Panc1 (cell line): ENCODE measurements around the gene EPHB2. TPM values are rescaled to one million over a fixed set of nuclear protein-coding genes. Genes with fewer than 3 reads are reported as not detected.

ENCODE experiments used
- ATAC-seq: fragments of 200-7000 bp; cut with Tn5 transposase; 2 replicates; pipeline ENCODE4 v1.9.1; 2020; ENCODE audit warnings: mild to moderate bottlenecking, moderate library complexity
- BruUV-seq: library from RNA; stranded (reverse); fragments of 400-500 nt; replicated peaks from 2 replicates; lab custom pipeline; 2021; lab: Mats Ljungman, UMichigan
- CTCF ChIA-PET: fragments of 300-600 bp; sonication (Branson Sonifier 250); formaldehyde crosslinking; loops from one replicate; lab custom pipeline; 2022; ENCODE audit warnings: antibody characterized with exemption; lab: Charles Lee
- POLR2A ChIA-PET: fragments of 300-600 bp; sonication (Branson Sonifier 250); formaldehyde crosslinking; loops from one replicate; lab custom pipeline; 2022; ENCODE audit warnings: antibody characterized with exemption; lab: Charles Lee
- DNase-seq: peaks from one replicate; pipeline ENCODE4 v3.0.0-alpha.2; 2010; ENCODE audit warnings: low read depth, low spot score
- H3K27ac ChIP-seq: 2 replicates; pipeline ENCODE4 v1.5.1; 2011; ENCODE audit warnings: mild to moderate bottlenecking, low read length, inconsistent platforms
- H3K27me3 ChIP-seq: fragments of 200-500 bp; sonication (Bioruptor generic); 2 replicates; pipeline ENCODE4 v1.6.0; 2014; ENCODE audit warnings: low read length, inconsistent platforms; ENCODE audit not compliant: control insufficient read depth, insufficient read depth
- H3K36me3 ChIP-seq: fragments of 200-500 bp; sonication (Bioruptor generic); 2 replicates; pipeline ENCODE4 v1.5.1; 2014; ENCODE audit warnings: inconsistent platforms, mild to moderate bottlenecking, low read length, moderate library complexity; ENCODE audit not compliant: control insufficient read depth, insufficient read depth
- H3K4me1 ChIP-seq: 2 replicates; pipeline ENCODE4 v1.5.1; 2011; ENCODE audit warnings: inconsistent platforms, mild to moderate bottlenecking, low read length, moderate library complexity; ENCODE audit not compliant: control insufficient read depth, insufficient read depth
- H3K4me3 ChIP-seq, 2 experiments: 2 replicates each; pipeline ENCODE4 v1.5.1; 2011 to 2012; ENCODE audit warnings: low read depth in 2 of 2, low read length in 2 of 2, mild to moderate bottlenecking in 2 of 2, inconsistent platforms in 1 of 2, moderate library complexity in 1 of 2
- H3K9me3 ChIP-seq: fragments of 200-500 bp; sonication (Bioruptor generic); 2 replicates; pipeline ENCODE4 v1.5.1; 2014; ENCODE audit warnings: low read depth, mild to moderate bottlenecking, inconsistent platforms, low read length, moderate library complexity; ENCODE audit not compliant: control insufficient read depth, insufficient read depth
- POLR2AphosphoS5 ChIP-seq: IDR thresholded peaks from 2 replicates; pipeline ENCODE4 v1.6.1; 2012; ENCODE audit warnings: mild to moderate bottlenecking, low read depth, low read length, moderate library complexity
- REST ChIP-seq, 2 experiments: IDR thresholded peaks; 2 replicates each; pipeline ENCODE4 v1.6.1; 2011 to 2012; ENCODE audit warnings: low read depth in 2 of 2, control low read depth in 1 of 2, low read length in 1 of 2, mild to moderate bottlenecking in 1 of 2, moderate library complexity in 1 of 2; ENCODE audit not compliant: insufficient read depth in 1 of 2
- SIN3A ChIP-seq: IDR thresholded peaks from 2 replicates; pipeline ENCODE4 v1.6.1; 2012; ENCODE audit warnings: low read depth, mild to moderate bottlenecking, low read length, moderate library complexity, borderline replicate concordance; ENCODE audit not compliant: insufficient read depth
- TCF7L2 ChIP-seq: IDR thresholded peaks from 2 replicates; pipeline ENCODE4 v1.6.1; 2011; ENCODE audit warnings: mild to moderate bottlenecking, low read depth, low read length, inconsistent platforms
- in situ Hi-C: cut with HindIII; loops from 2 replicates; pipeline ENCODE4 v1.10.0; 2016; ENCODE audit warnings: low sequenced_read_pairs, low pct_unique_long_range_greater_than_20kb
- intact Hi-C: fragments of 100-400 bp; cut with micrococcal nuclease; formaldehyde crosslinking; loops from one replicate; pipeline ENCODE4 v1.10.0; 2022; ENCODE audit not compliant: unreplicated experiment
- total RNA-seq: library from RNA; stranded (reverse); gene quantifications from one replicate; pipeline ENCODE4 v1.2.1, GENCODE V29; 2021; ENCODE audit not compliant: unreplicated experiment
- TF ChIP-seq, protein P1 (sequence below): fragments of 450-650 bp; IDR thresholded peaks from 2 replicates; pipeline ENCODE4 v1.5.1; 2017; ENCODE audit warnings: mild to moderate bottlenecking

EPHB2 gene
- total RNA-seq, 1 experiment from 2014 or later: 29.0 TPM

DNA sequence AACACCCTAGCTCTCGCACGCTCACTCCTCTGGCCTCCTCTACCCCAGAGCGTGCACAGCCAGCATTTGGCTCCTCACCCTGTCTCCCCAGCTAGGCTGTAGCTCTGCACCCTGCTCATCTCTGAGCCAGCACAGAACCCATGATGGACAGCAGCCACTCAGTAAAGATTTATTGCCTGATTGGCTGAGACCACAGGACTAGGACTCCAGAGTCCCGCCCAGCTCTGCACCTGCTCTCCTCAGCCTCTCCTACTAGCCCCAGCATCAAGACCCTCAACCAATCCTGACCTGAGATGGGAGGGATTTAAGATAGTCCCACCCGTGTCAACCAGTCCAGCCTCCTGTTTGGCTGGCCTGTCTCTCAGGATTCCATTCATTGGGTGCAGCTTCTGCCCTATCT lies 48.3 kb upstream of the EPHB2 start:
- Histone ChIP-seq H3K9me3 (no peaks in the 10 kb centered on the region), H3K4me1 (no peaks in the 10 kb centered on the region; the same call in 1 of the 2 replicates), H3K27ac (no peak overlapping the region), H3K36me3 (no peaks in the 10 kb centered on the region), H3K4me3 (no peak overlapping the region), H3K27me3 (no peaks in the 10 kb centered on the region)
- ATAC-seq (peak; percentile 41), DNase-seq (no peak)
- in situ Hi-C loops: no loop called here
- ChIA-PET POLR2A (no interaction called here), CTCF (interaction anchor here (0.6 kb wide), 1 partner anchor 8 kb away, joined by 3 read pairs; no protein-coding TSS in a partner anchor)
- BruUV-seq: no TSS peak
- intact Hi-C loops: no loop called here
- TF ChIP-seq, protein P1, sequence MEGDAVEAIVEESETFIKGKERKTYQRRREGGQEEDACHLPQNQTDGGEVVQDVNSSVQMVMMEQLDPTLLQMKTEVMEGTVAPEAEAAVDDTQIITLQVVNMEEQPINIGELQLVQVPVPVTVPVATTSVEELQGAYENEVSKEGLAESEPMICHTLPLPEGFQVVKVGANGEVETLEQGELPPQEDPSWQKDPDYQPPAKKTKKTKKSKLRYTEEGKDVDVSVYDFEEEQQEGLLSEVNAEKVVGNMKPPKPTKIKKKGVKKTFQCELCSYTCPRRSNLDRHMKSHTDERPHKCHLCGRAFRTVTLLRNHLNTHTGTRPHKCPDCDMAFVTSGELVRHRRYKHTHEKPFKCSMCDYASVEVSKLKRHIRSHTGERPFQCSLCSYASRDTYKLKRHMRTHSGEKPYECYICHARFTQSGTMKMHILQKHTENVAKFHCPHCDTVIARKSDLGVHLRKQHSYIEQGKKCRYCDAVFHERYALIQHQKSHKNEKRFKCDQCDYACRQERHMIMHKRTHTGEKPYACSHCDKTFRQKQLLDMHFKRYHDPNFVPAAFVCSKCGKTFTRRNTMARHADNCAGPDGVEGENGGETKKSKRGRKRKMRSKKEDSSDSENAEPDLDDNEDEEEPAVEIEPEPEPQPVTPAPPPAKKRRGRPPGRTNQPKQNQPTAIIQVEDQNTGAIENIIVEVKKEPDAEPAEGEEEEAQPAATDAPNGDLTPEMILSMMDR: no peak
- TF ChIP-seq TCF7L2 (no peak), REST (IDR thresholded peaks at IDR 0.05; ENCODE audit: insufficient read depth in 1 of 2, low read depth in 2 of 2, low read length in 1 of 2) (no peak), SIN3A (no peak), POLR2AphosphoS5 (no peak)

DNA sequence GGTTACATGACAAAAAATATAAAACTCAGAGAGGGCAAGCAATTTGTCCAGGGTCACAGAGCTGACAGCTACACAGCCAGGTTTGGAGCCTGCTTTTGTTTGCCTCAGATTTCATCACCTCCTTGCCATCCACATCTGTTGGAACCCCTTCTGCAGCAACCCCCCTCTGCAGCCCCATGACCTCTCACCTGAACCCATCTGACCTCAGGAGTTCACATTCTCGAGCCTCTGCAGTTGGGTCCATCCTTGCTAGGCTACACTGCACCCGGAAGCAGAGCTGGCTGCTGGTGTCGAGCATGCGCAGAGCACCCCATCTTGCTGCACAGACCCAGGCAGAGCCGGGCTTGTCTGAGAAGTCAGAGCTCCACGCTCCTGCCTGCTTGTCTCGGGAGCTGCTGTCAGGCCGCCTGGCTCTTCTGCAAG lies 47.6 kb upstream of the EPHB2 start:
- CTCF ChIA-PET: interaction anchor here (0.7 kb wide), 1 partner anchor 202 kb away, joined by 5 read pairs; no protein-coding TSS in a partner anchor
- TF ChIP-seq SIN3A (no peak), POLR2AphosphoS5 (no peak), TCF7L2 (no peak)
- Histone ChIP-seq H3K9me3 (no peaks in the 10 kb centered on the region), H3K4me3 (no peak overlapping the region), H3K36me3 (no peaks in the 10 kb centered on the region), H3K4me1 (no peaks in the 10 kb centered on the region; the same call in 1 of the 2 replicates), H3K27ac (no peak overlapping the region), H3K27me3 (no peaks in the 10 kb centered on the region)
- DNase-seq (no peak), ATAC-seq (no peak)
- in situ Hi-C loops: no loop called here
- POLR2A ChIA-PET: no interaction called here
- intact Hi-C loops: no loop called here
- no TSS peak for BruUV-seq

- Histone ChIP-seq H3K36me3 (no peaks in the 10 kb centered on the region), H3K9me3 (no peaks in the 10 kb centered on the region), H3K4me3 (no peak overlapping the region), H3K27me3 (no peaks in the 10 kb centered on the region), H3K27ac (no peak overlapping the region), H3K4me1 (no peaks in the 10 kb centered on the region; the same call in 1 of the 2 replicates)
- no TSS peak for BruUV-seq
- DNase-seq (no peak), ATAC-seq (peak; percentile 88)
- intact Hi-C loops (loop anchor here (5.0 kb wide), 1 partner anchor 302 kb away; no protein-coding TSS in a partner anchor), in situ Hi-C loops (no loop called here)
- ChIA-PET CTCF (no interaction called here), POLR2A (no interaction called here)
- TF ChIP-seq, protein P1: peak; percentile 87
- TF ChIP-seq SIN3A (no peak), REST (IDR thresholded peaks at IDR 0.05; ENCODE audit: insufficient read depth in 1 of 2, low read depth in 2 of 2, low read length in 1 of 2) (no peak), TCF7L2 (no peak), POLR2AphosphoS5 (no peak)
Observed at GRCh38 chr1:22665752-22666151, 44.9 kb upstream of the EPHB2 start.
